Thoracic aorta (tissue), 2 donors: ENCODE results near the gene PTPRN2. TPM values are rescaled to one million over a fixed set of nuclear protein-coding genes. Genes with fewer than 3 reads are reported as not detected.

Source experiments
- ATAC-seq: fragments of 150-250 bp; one replicate; pipeline ENCODE4 v1.8.0; 2017; ENCODE audit warnings: low read depth; ENCODE audit not compliant: insufficient number of reproducible peaks, low FRiP score
- DNase-seq: peaks from one replicate; pipeline ENCODE4 v3.0.0-alpha.2; 2020; ENCODE audit warnings: low spot score
- H3K27ac ChIP-seq, 2 donors: fragments of 200-600 bp; sonication (generic); 1 replicate in 1 of 2; 2 replicates in 1 of 2; pipeline ENCODE4 v1.5.1; 2016; ENCODE audit warnings: mild to moderate bottlenecking in 2 of 2, moderate library complexity in 2 of 2
- H3K27me3 ChIP-seq: fragments of 200-600 bp; sonication (generic); replicated peaks from 2 replicates; pipeline ENCODE4 v1.6.0; 2016; ENCODE audit warnings: mild to moderate bottlenecking; ENCODE audit not compliant: insufficient read depth
- H3K36me3 ChIP-seq: fragments of 200-600 bp; sonication (generic); one replicate; pipeline ENCODE4 v1.5.1; 2016
- H3K4me1 ChIP-seq, 2 donors: fragments of 200-600 bp; sonication (generic); 1 replicate in 1 of 2; 2 replicates in 1 of 2; pipeline versions ENCODE4 v1.5.1 to v1.6.0; 2016; ENCODE audit warnings: low read depth in 2 of 2, mild to moderate bottlenecking in 1 of 2; ENCODE audit not compliant: control insufficient read depth in 1 of 2
- H3K4me3 ChIP-seq: fragments of 200-600 bp; sonication (generic); 2 replicates; pipeline ENCODE4 v1.5.1; 2016; ENCODE audit warnings: mild to moderate bottlenecking
- H3K9me3 ChIP-seq: fragments of 200-600 bp; sonication (generic); 2 replicates; pipeline ENCODE4 v1.5.1; 2016
- CTCF ChIP-seq: fragments of 200-600 bp; sonication (generic); IDR thresholded peaks from one replicate; pipeline ENCODE4 v1.5.1; 2019; ENCODE audit warnings: antibody characterized with exemption
- total RNA-seq, 2 donors: library from RNA; depleted of rRNA; stranded (reverse); fragments of >200 nt; gene quantifications; one replicate each; pipeline versions ENCODE4 v1.1.0 to v1.2.3, GENCODE V29; 2016

The PTPRN2 gene
- total RNA-seq, 2 donors from 2014 or later, result 2.2 to 3.1 TPM

GRCh38 chr7:157886711-157887110 is 700.9 kb downstream of the PTPRN2 start:
- Histone ChIP-seq H3K27me3 (no peaks in the 10 kb centered on the region), H3K4me3 (no peak overlapping the region), H3K36me3 (no peaks in the 10 kb centered on the region), H3K9me3 (no peaks in the 10 kb centered on the region), H3K4me1 (no peaks in the 10 kb centered on the region), H3K27ac (no peak overlapping the region)
- DNase-seq (no peak), ATAC-seq (no peak)
- TF ChIP-seq CTCF, result no peak

GRCh38 chr7:157886266-157886665 is 701.4 kb downstream of the PTPRN2 start:
- H3K27ac ChIP-seq, result no peak overlapping the region
- no peaks in the 10 kb centered on the region for H3K4me1 ChIP-seq
- ATAC-seq, result no peak
- no peaks in the 10 kb centered on the region for H3K36me3 ChIP-seq
- no peak overlapping the region for H3K4me3 ChIP-seq
- TF ChIP-seq CTCF, result no peak
- DNase-seq, result no peak
- no peaks in the 10 kb centered on the region for H3K27me3 ChIP-seq
- no peaks in the 10 kb centered on the region for H3K9me3 ChIP-seq

GRCh38 chr7:157885140-157885539 is 702.5 kb downstream of the PTPRN2 start:
- no peak overlapping the region for H3K27ac ChIP-seq
- no peaks in the 10 kb centered on the region for H3K36me3 ChIP-seq
- H3K27me3 ChIP-seq, result no peaks in the 10 kb centered on the region
- H3K4me1 ChIP-seq, result no peaks in the 10 kb centered on the region
- no peak overlapping the region for H3K4me3 ChIP-seq
- no peak for TF ChIP-seq CTCF
- no peak for DNase-seq
- H3K9me3 ChIP-seq, result no peaks in the 10 kb centered on the region
- no peak for ATAC-seq

- no peak for TF ChIP-seq CTCF
- H3K36me3 ChIP-seq, result no peaks in the 10 kb centered on the region
- H3K9me3 ChIP-seq, result no peaks in the 10 kb centered on the region
- H3K4me1 ChIP-seq, result no peaks in the 10 kb centered on the region
- H3K27me3 ChIP-seq, result no peaks in the 10 kb centered on the region
- DNase-seq, result no peak
- H3K4me3 ChIP-seq, result no peak overlapping the region
- no peak overlapping the region for H3K27ac ChIP-seq
- no peak for ATAC-seq
Measured at GRCh38 chr7:157884461-157885062, 703.1 kb downstream of the PTPRN2 start.

GRCh38 chr7:157881048-157881771 is 706.4 kb downstream of the PTPRN2 start:
- ATAC-seq (no peak), DNase-seq (no peak)
- no peaks in the 10 kb centered on the region for H3K9me3 ChIP-seq
- H3K4me3 ChIP-seq, result no peak overlapping the region
- H3K27me3 ChIP-seq, result no peaks in the 10 kb centered on the region
- H3K27ac ChIP-seq, result no peak overlapping the region
- H3K4me1 ChIP-seq, result no peaks in the 10 kb centered on the region
- no peaks in the 10 kb centered on the region for H3K36me3 ChIP-seq
- TF ChIP-seq CTCF, result no peak
